Left ventricle myocardium superior (tissue), 1 donor: ENCODE data around the gene EMILIN3. TPM values are rescaled to one million over a fixed set of nuclear protein-coding genes. Genes with fewer than 3 reads are reported as not detected.

Source experiments
- ATAC-seq: fragments of 200-7000 bp; cut with Tn5 transposase; one replicate; pipeline ENCODE4 v1.9.1; 2020; ENCODE audit warnings: mild to moderate bottlenecking, moderate library complexity
- DNase-seq: peaks from one replicate; pipeline ENCODE4 v3.0.0-alpha.2; 2020
- intact Hi-C: fragments of 100-400 bp; cut with micrococcal nuclease; formaldehyde crosslinking; loops from one replicate; pipeline ENCODE4 v1.11.0; 2022
- total RNA-seq: library from RNA; stranded (reverse); fragmentation: NEBNext Ultra II Directional; extraction: Animal tissue kit (Norgen Biotek cat#: 25700); gene quantifications from one replicate; pipeline ENCODE4 v1.2.1, GENCODE V29; 2021
- donor health status: DM: no; HTN: yes; CAD: no; lungs with severe emphysema.

The EMILIN3 gene
- total RNA-seq, 1 donor from 2014 or later: 4.3 TPM

- intact Hi-C loops: no loop called here
- no peak for ATAC-seq
Observed at GRCh38 chr20:41352666-41353065, 14.0 kb downstream of the EMILIN3 start.

DNA sequence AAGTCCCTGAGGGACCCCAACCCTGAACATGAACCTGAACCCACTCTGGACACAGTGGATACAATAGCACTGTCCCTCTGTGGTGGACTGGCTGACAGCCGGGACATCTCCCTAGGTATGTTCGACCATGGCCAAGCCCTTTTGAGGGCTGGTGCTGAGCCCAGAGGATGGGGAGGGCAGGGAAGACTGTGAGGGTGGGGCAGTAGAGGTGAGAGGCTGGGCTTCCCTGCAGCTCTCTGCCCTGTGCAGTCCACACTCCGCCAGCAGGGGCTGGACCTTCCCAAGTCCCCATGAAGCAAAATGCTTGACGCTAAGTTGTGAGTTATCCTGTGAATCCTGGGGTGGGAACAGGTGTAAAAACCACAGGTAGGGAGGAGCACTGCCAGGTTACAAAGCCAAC is 14.5 kb downstream of the EMILIN3 start:
- ATAC-seq: no peak
- intact Hi-C loops: no loop called here
- no peak for DNase-seq

More at GRCh38 chr20:41352666-41353065, 14.0 kb downstream of the EMILIN3 start:
- no peak for DNase-seq

GRCh38 chr20:41350408-41350962 is 16.1 kb downstream of the EMILIN3 start:
- ATAC-seq (no peak), DNase-seq (peak; percentile 17)
- intact Hi-C loops: no loop called here

DNA sequence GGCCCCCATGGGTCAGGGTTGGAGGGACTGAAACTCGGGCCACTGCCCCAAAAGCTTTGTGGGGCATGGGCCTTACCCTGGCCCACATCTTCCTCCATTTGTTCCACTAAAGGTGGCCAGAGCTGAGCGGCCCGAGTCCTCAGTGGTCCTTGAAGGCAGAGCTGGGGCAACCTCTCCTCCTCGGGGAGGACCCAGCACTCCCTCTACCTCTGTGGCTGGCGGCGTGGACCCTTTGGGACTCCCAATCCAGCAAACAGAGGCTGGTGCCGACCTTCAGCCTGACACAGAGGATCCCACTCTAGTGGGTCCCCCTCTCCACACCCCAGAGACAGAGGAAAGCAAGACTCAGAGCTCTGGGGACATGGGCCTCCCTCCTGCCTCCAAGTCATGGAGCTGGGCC is 16.7 kb downstream of the EMILIN3 start:
- DNase-seq: no peak
- ATAC-seq: no peak
- intact Hi-C loops: loop anchor here (10.0 kb wide), 1 partner anchor 65 kb away; no protein-coding TSS in a partner anchor

- DNase-seq (no peak), ATAC-seq (no peak)
- intact Hi-C loops: loop anchor here (10.0 kb wide), 1 partner anchor 66 kb away; no protein-coding TSS in a partner anchor
Observed at GRCh38 chr20:41349266-41349665, 17.4 kb downstream of the EMILIN3 start.

GRCh38 chr20:41348430-41349172 is 18.0 kb downstream of the EMILIN3 start:
- intact Hi-C loops: loop anchor here (10.0 kb wide), 1 partner anchor 66 kb away; no protein-coding TSS in a partner anchor
- ATAC-seq (no peak), DNase-seq (no peak)

GRCh38 chr20:41347523-41348429 is 18.8 kb downstream of the EMILIN3 start:
- intact Hi-C loops: loop anchor here (10.0 kb wide), 1 partner anchor 67 kb away; no protein-coding TSS in a partner anchor
- DNase-seq (peak; percentile 71), ATAC-seq (peak; percentile 65)

DNA sequence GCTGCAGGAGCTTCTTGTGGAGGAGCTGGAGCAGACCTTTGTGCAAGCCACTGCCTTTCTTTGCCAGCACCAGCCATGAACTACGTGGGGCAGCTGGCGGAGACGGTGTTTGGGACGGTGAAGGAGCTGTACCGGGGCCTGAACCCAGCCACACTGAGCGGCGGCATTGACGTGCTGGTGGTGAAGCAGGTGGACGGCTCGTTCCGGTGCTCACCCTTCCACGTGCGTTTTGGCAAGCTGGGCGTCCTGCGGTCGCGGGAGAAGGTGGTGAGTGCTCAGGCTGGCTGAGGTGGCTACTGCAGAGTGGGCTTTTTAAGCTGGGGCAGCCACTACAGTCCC is 20.9 kb downstream of the EMILIN3 start:
- no peak for DNase-seq
- intact Hi-C loops: loop anchor here (10.0 kb wide), 1 partner anchor 69 kb away; no protein-coding TSS in a partner anchor
- ATAC-seq: no peak

DNA sequence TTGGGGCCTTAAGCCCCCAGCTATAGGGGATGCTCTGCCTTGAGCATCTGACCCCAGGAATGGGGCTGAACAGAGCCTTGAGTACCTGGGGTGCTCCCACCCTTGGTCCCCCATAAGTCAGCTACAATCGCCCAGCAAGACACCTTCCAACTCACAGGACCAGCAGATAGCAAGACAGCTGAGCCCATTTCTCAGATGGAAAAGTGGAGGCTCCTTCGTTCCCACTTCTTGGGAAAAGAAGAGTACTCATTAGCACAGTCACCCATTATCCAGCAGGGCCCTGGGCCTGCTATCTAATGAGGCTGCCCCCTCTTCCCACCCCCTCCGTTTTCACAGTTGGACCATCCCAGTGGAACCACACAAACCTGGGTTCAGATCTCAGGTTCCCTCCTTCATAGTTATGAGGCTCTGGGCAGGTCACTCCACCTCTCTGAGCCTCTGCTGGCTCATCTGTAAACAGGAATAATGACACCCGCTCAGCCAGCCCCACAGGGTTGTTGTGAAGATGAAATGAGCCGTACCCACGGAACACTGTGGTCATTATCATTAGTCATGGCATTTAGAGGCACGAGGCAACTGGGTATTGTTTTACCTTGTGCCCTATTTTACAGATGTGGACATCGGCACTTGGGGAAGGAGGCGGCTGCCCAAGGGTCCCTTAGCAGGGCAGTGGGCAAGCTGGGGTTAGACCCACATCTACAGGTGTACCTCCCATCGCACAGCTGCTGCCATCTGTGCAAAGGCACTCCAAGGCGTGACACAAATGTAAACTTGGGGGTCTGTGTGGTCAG is 21.5 kb downstream of the EMILIN3 start:
- intact Hi-C loops: loop anchor here (10.0 kb wide), 1 partner anchor 70 kb away; no protein-coding TSS in a partner anchor
- DNase-seq (no peak), ATAC-seq (no peak)

- ATAC-seq (no peak), DNase-seq (no peak)
- intact Hi-C loops: loop anchor here (10.0 kb wide), 1 partner anchor 70 kb away; no protein-coding TSS in a partner anchor
Observed at GRCh38 chr20:41344477-41344876, 22.1 kb downstream of the EMILIN3 start.

- intact Hi-C loops: loop anchor here (10.0 kb wide), 1 partner anchor 72 kb away; no protein-coding TSS in a partner anchor
- DNase-seq (no peak), ATAC-seq (no peak)
Observed at GRCh38 chr20:41342474-41343464, 23.8 kb downstream of the EMILIN3 start.

DNA sequence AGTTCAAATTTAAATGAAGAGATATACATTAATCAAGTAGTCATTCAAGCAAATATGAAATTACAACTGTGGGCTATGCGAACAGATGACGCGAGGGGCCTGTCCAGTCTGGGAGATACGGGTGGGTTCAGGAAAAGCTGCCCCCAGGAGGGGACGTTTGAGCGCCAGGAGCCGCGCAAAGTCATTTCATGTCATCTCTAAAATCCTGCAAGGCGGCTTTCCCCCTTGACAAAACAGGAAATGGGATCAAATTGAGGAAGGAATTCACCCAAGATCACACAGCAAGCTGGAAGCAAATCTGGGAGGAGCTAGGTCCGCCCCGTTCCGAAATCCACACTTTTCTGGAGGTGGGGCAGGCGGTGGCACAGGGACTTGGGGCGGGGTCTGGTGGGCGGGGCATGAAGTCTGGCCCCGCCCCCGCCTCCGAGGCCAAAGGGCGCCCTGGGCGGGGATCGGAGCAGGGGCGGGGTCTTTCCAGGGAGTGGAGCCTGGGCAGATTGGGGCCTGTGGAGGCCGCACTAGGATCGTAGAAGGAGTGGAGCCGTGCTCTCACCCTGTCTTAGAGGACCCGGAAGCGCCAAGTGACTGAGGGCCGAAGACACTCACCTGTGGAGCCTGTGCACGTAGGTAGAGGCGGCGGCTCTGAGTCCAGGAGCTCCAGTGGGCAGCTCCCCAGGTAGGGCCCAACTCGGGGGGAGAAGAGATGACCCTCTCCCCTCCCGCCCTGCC is 26.1 kb downstream of the EMILIN3 start, which contains the start of gene LPIN3:
TSS of gene LPIN3 (plus strand) at position 495 of the 729 bp plus-strand sequence. CDS start 4,983 bp downstream, outside the sequence.
- intact Hi-C loops: loop anchor here (1.0 to 10.0 kb wide), 2 partner anchors 74 to 205 kb away; no protein-coding TSS in a partner anchor

GRCh38 chr20:41339957-41340326 is 26.7 kb downstream of the EMILIN3 start:
- ATAC-seq (peak; percentile 79), DNase-seq (peak; percentile 90)
- intact Hi-C loops: loop anchor here (1.0 to 10.0 kb wide), 3 partner anchors 75 to 205 kb away; no protein-coding TSS in a partner anchor

More for the DNA sequence above, 26.1 kb downstream of the EMILIN3 start, which contains the start of gene LPIN3:
- DNase-seq (peak; percentile 94), ATAC-seq (peak; percentile 96)

DNA sequence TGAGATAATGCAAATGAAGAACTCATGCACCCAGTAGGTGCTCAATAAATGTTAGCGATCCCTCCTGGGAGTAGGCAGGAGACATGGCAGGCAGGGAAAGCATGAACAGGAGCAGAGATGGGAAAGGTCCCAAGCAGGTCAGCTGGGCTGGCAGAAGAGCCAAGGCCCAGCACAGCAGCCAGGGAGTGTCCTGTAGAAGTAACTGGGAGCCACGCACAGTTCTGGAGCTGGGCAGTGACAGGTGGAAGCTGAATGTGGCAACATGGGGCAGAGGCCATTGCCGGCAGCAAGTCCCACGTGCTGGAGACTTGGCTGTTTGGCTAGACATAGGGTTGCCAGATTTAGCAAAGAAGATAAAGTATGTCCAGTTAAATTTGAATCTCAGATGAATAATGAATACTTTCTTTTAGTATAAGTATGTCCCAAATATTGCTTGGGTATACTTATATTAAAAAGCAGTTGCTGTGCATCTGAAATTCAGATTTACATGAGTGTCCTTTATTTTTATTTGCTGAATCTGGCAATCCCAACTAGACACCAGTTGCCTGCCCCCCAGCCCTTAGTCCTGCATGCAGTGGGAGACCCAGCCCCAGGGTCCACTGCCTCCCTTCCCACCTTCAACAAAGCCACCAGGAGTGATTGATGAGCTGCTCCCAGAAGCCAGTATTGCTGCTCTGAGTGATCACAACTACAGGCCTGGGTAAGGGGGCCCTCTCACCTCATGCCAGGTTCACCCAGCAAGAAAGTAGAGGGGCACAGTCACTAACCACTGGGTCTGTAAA is 29.7 kb downstream of the EMILIN3 start:
- no peak for ATAC-seq
- DNase-seq: no peak
- intact Hi-C loops: loop anchor here (5.0 kb wide), 1 partner anchor 165 kb away; no protein-coding TSS in a partner anchor

DNA sequence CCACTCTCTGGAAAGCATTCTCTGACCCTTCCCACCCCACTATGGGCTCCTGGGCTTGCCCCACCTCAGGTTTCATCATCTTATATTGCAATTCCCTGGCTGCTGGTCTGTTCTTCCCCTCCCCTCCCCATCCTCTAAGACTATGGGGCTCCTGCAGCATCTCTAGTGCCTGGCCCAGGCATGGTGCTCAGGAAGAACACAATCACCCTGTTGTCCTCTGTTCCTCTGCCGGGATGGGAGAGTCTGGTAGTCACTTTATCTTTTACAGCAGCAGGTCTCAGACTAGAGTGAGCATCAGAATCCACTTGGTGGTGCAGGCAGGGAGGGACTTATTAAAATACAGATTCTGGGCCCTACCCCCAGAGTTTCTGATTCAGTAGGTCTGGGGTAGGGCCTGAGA is 31.0 kb downstream of the EMILIN3 start:
- DNase-seq: no peak
- intact Hi-C loops: loop anchor here (5.0 kb wide), 1 partner anchor 163 kb away; no protein-coding TSS in a partner anchor
- ATAC-seq: no peak
